Thyroid gland (tissue), 4 donors: ENCODE data around the gene RAB21. TPM values are rescaled to one million over a fixed set of nuclear protein-coding genes. Genes with fewer than 3 reads are reported as not detected.
A peak's percentile ranks its signal among the peaks of the same experiment; 100 is the strongest.

Source experiments
- DNase-seq, 2 donors: peaks; one replicate each; pipeline ENCODE4 v3.0.0-alpha.2; 2019
- H3K27ac ChIP-seq, 3 donors: fragments of 200-600 bp; sonication (generic); 1 replicate in 2 of 3; 2 replicates in 1 of 3; pipeline ENCODE4 v1.5.1; 2016 to 2019; ENCODE audit warnings: mild to moderate bottlenecking in 1 of 3, moderate library complexity in 1 of 3
- H3K27me3 ChIP-seq: fragments of 200-600 bp; sonication (generic); one replicate; pipeline ENCODE4 v1.5.1; 2019
- H3K36me3 ChIP-seq, 2 donors: fragments of 200-600 bp; sonication (generic); one replicate each; pipeline ENCODE4 v1.5.1; 2016 to 2019
- H3K4me1 ChIP-seq, 2 donors: fragments of 200-600 bp; sonication (generic); one replicate each; pipeline ENCODE4 v1.5.1; 2017 to 2019
- H3K4me3 ChIP-seq, 3 donors: fragments of 200-600 bp; sonication (generic); replicated peaks in 1 of 3; 1 replicate in 2 of 3; 2 replicates in 1 of 3; pipeline ENCODE4 v1.5.1; 2016; ENCODE audit warnings: mild to moderate bottlenecking in 1 of 3
- H3K9me3 ChIP-seq: fragments of 200-600 bp; sonication (generic); one replicate; pipeline ENCODE4 v1.5.1; 2017
- POLR2A ChIP-seq, 2 donors: fragments of 450-650 bp; IDR thresholded peaks; one replicate each; pipeline ENCODE4 v1.6.1; 2017; ENCODE audit warnings: antibody characterized with exemption in 2 of 2, mild to moderate bottlenecking in 2 of 2, moderate library complexity in 1 of 2
- WGBS, 2 donors: methylation state at CpG; one replicate each; pipeline ENCODE4 v1.1.5; 2017; 5-methylcytosine and 5-hydroxymethylcytosine counted together
- intact Hi-C: fragments of 100-400 bp; cut with DNase I; formaldehyde crosslinking; loops from one replicate; pipeline ENCODE4 v1.15.1; 2023
- total RNA-seq, 4 donors: library from RNA; depleted of rRNA; stranded (reverse); fragments of >200 nt; gene quantifications; one replicate each; pipeline ENCODE4 v1.2.3, GENCODE V29; 2016
- TF ChIP-seq, protein P1 (sequence below), 6 experiments: fragments of 200-600 bp in 3 of 6; fragments of 450-650 bp in 3 of 6; sonication (generic) in 3 of 6; IDR thresholded peaks; one replicate each; pipeline ENCODE4 v1.5.1; 2016 to 2019; ENCODE audit warnings: antibody characterized with exemption in 6 of 6, mild to moderate bottlenecking in 2 of 6, inconsistent platforms in 1 of 6, moderate library complexity in 1 of 6

RAB21 gene
- total RNA-seq, 4 donors from 2014 or later = 16.0 to 55.1 (median 28.1) TPM

DNA sequence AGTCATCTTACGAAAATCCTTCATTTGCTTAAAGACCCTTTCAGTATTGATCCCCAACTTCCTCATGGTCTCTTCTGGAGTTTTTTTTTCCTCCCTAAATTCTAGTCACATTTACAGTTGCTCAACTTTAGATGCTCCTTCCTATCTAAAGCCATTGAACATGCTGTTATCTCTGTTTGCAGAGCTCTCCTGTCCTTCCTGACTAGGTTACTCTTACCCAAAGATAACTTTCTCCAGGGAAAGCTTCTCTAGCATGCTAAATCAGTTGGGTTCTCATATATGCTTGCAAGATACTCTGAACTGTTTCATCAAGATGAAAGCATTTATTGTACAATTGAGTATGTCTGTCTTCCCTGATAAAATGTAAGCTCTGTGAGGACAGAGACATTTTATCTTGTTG lies 1.8 kb upstream of the RAB21 start:
- WGBS, 2 donors = 94 to 98% methylated on average over 1 of the region's 1 CpG
- Histone ChIP-seq H3K27me3 (no peaks in the 10 kb centered on the region), H3K4me3 (no peak overlapping the region), H3K27ac (no peak overlapping the region), H3K36me3 (no peaks in the 10 kb centered on the region), H3K4me1 (peaks cover 0 to 4% of the 10 kb centered on the region in 2 donors), H3K9me3 (no peaks in the 10 kb centered on the region)
- DNase-seq = no peak
- intact Hi-C loops = loop anchor here (10.0 kb wide), 1 partner anchor 88 kb away; the partner anchor contains the start of genes THAP2 and ZFC3H1
- TF ChIP-seq, protein P1, sequence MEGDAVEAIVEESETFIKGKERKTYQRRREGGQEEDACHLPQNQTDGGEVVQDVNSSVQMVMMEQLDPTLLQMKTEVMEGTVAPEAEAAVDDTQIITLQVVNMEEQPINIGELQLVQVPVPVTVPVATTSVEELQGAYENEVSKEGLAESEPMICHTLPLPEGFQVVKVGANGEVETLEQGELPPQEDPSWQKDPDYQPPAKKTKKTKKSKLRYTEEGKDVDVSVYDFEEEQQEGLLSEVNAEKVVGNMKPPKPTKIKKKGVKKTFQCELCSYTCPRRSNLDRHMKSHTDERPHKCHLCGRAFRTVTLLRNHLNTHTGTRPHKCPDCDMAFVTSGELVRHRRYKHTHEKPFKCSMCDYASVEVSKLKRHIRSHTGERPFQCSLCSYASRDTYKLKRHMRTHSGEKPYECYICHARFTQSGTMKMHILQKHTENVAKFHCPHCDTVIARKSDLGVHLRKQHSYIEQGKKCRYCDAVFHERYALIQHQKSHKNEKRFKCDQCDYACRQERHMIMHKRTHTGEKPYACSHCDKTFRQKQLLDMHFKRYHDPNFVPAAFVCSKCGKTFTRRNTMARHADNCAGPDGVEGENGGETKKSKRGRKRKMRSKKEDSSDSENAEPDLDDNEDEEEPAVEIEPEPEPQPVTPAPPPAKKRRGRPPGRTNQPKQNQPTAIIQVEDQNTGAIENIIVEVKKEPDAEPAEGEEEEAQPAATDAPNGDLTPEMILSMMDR (IDR thresholded peaks at IDR 0.05) = no peak
- TF ChIP-seq POLR2A (IDR thresholded peaks at IDR 0.05) = no peak

DNA sequence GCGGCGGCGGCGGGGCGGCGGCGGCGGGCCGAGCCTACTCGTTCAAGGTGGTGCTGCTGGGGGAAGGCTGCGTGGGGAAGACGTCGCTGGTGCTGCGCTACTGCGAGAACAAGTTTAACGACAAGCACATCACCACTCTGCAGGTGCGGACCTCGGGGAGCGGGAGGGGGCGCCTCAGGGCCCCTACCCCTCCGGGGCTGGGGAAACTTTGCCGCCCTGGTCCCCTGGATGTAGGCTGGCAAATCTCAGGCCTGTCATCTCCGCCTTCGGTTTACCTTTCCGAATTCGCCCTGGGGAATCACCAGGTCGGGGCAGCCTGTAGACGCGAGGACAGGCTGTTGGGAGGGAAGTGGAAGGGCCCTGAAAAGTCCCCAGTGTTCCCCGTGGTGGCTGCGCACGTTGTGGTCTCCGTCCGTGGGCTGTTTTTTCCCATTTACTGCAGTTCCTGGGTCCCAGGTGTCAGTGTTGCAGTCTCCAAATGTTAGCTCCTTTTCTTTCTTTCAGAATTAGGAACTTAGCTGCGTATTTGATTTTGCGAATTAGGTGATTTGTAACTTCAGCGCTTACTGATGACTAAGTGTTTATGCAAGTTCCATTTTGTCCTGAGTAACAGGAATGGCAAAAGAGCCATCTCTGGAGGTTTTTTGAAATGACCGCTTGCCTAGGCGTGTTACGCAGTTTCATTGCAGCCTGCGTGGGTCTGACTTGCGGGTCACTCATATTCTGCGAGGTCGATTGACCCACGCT lies 656 bp downstream of the RAB21 start:
- H3K9me3 ChIP-seq = no peaks in the 10 kb centered on the region

DNA sequence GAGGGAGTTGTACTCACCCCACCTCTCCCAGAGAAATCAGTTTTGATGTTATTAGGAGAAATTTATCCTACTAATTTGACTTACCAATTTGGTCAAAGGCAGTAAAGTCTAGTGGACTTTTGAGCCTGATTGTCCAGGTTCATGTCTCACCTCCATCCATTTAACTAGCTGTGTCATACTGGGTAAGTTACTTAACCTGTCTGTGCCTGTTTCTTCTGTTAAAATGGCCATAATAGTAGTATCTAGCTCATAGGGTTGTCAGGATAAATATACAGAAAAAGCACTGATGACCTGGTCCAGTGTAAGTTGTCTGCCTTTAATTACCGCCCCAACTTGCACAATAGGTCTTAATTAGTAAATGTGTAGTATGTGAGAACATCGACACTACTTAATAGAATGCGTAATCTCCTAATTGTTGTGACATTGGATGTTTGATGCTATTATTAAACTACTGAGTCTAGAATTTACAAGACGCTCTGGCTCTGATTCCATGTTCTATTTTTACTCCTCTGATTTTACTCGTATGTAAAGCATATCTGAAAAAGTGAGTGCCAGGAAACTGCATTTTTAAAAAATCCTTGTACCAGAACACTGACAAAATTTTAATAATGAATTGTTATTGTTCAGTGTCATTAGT lies 1.5 kb downstream of the RAB21 start:
- WGBS, 2 donors = 70 to 72% methylated on average over 5 of the region's 5 CpGs
- Histone ChIP-seq H3K27ac (peak overlapping the region; percentile 86 to 88 (median 87)), H3K9me3 (no peaks in the 10 kb centered on the region), H3K4me3 (peak overlapping the region; percentile 57 to 72 (median 60)), H3K36me3 (no peaks in the 10 kb centered on the region), H3K4me1 (peaks cover 0 to 4% of the 10 kb centered on the region in 2 donors), H3K27me3 (no peaks in the 10 kb centered on the region)
- no peak for TF ChIP-seq POLR2A (IDR thresholded peaks at IDR 0.05)
- TF ChIP-seq, protein P1 (IDR thresholded peaks at IDR 0.05) = no peak
- DNase-seq = no peak
- intact Hi-C loops = loop anchor here (10.0 kb wide), 1 partner anchor 91 kb away; the partner anchor contains the start of genes THAP2 and ZFC3H1

More for the DNA sequence above, 656 bp downstream of the RAB21 start:
- intact Hi-C loops = loop anchor here (10.0 kb wide), 1 partner anchor 91 kb away; the partner anchor contains the start of genes THAP2 and ZFC3H1
- Histone ChIP-seq H3K27me3 (no peaks in the 10 kb centered on the region), H3K4me3 (peak overlapping the region; percentile 57 to 72 (median 60)), H3K4me1 (peaks cover 0 to 4% of the 10 kb centered on the region in 2 donors), H3K36me3 (no peaks in the 10 kb centered on the region), H3K27ac (peak overlapping the region; percentile 86 to 88 (median 87))
- WGBS, 2 donors = 1 to 2% methylated on average over 22 to 23 of the region's 45 CpGs
- TF ChIP-seq, protein P1 (IDR thresholded peaks at IDR 0.05) = no peak
- no peak for TF ChIP-seq POLR2A (IDR thresholded peaks at IDR 0.05)
- DNase-seq = peak; percentile 46 to 47

DNA sequence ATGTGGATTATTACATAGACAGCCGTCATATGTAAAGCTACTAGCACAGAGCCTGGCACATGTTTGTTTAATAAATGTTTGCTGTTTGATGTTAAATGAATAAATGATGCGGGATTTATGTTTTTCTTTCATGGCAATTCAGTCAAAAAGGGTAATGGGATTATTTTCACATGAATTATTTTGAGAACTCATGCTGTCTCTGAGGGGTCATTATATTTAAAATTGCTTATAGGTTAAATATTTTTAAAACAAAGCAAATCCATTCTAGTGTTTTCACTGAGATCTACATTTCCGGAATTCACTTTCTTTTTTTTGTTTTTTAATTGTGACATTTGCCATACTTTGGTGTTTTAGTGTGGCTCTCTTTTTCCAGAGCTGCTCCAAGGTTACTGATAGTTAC lies 5.3 kb downstream of the RAB21 start:
- intact Hi-C loops = loop anchor here (10.0 kb wide), 1 partner anchor 95 kb away; the partner anchor contains the start of genes THAP2 and ZFC3H1
- Histone ChIP-seq H3K27ac (no peak overlapping the region), H3K27me3 (no peaks in the 10 kb centered on the region), H3K4me1 (peaks cover 0 to 4% of the 10 kb centered on the region in 2 donors), H3K9me3 (no peaks in the 10 kb centered on the region), H3K36me3 (no peaks in the 10 kb centered on the region), H3K4me3 (no peak overlapping the region)
- 97% methylated on average over 3 of the region's 3 CpGs for WGBS, 2 donors
- no peak for DNase-seq
- TF ChIP-seq, protein P1 (IDR thresholded peaks at IDR 0.05) = no peak
- no peak for TF ChIP-seq POLR2A (IDR thresholded peaks at IDR 0.05)
